Thymus (tissue), 11 donors: ENCODE results near the gene IGF2. TPM values are rescaled to one million over a fixed set of nuclear protein-coding genes. Genes with fewer than 3 reads are reported as not detected.
A peak's percentile ranks its signal among the peaks of the same experiment; 100 is the strongest.

Experiments used
- DNase-seq, 9 donors: peaks; one replicate each; pipeline ENCODE4 v3.0.0-alpha.2; 2013; ENCODE audit warnings: low spot score in 9 of 9, low read depth in 6 of 9, missing footprints in 1 of 9
- H3K27ac ChIP-seq, 2 donors: one replicate each; pipeline ENCODE4 v1.5.1; 2013; ENCODE audit warnings: control low read depth in 1 of 2, low read depth in 1 of 2, low read length in 1 of 2, mild to moderate bottlenecking in 1 of 2, moderate library complexity in 1 of 2
- H3K27me3 ChIP-seq, 2 donors: one replicate each; pipeline ENCODE4 v1.5.1; 2013; ENCODE audit warnings: low read length in 1 of 2; ENCODE audit not compliant: control insufficient read depth in 2 of 2, insufficient read depth in 1 of 2
- H3K36me3 ChIP-seq, 2 donors: one replicate each; pipeline ENCODE4 v1.5.1; 2013; ENCODE audit warnings: low read length in 1 of 2, mild to moderate bottlenecking in 1 of 2, moderate library complexity in 1 of 2; ENCODE audit not compliant: control insufficient read depth in 2 of 2, insufficient read depth in 2 of 2
- H3K4me1 ChIP-seq, 2 donors: one replicate each; pipeline ENCODE4 v1.5.1; 2013; ENCODE audit warnings: low read length in 2 of 2; ENCODE audit not compliant: control insufficient read depth in 2 of 2, insufficient read depth in 2 of 2
- H3K4me3 ChIP-seq, 2 donors: one replicate each; pipeline ENCODE4 v1.5.1; 2013; ENCODE audit warnings: low read length in 2 of 2, control low read depth in 1 of 2, mild to moderate bottlenecking in 1 of 2
- H3K9me3 ChIP-seq, 2 donors: one replicate each; pipeline ENCODE4 v1.5.1; 2013; ENCODE audit warnings: low read length in 1 of 2, mild to moderate bottlenecking in 1 of 2; ENCODE audit not compliant: control insufficient read depth in 2 of 2, insufficient read depth in 1 of 2
- WGBS: extraction: QIAGEN DNeasy Blood & Tissue Kit; methylation state at CpG from one replicate; pipeline ENCODE4 v1.1.7; 2013; 5-methylcytosine and 5-hydroxymethylcytosine counted together
- polyA plus RNA-seq: library from polyadenylated mRNA; stranded (reverse); fragments of 200-250 nt; gene quantifications from one replicate; pipeline ENCODE4 v1.2.3, GENCODE V29; 2013
- total RNA-seq: library from RNA; stranded (reverse); fragments of 120-200 nt; gene quantifications from one replicate; pipeline ENCODE4 v1.2.4, GENCODE V29; 2013
- donor health status: healthy.

The IGF2 gene
- total and polyA plus RNA-seq, 2 donors: 7.2 to 38.2 TPM

GRCh38 chr11:2149864-2150847 is 11.0 kb upstream of the IGF2 start:
- Histone ChIP-seq H3K4me1 (peaks cover 0 to 5% of the 10 kb centered on the region in 2 donors), H3K27me3 (peaks cover 31 to 66% of the 10 kb centered on the region in 2 donors), H3K9me3 (peaks cover 0 to 11% of the 10 kb centered on the region in 2 donors), H3K27ac (no peak overlapping the region), H3K36me3 (no peaks in the 10 kb centered on the region), H3K4me3 (no peak overlapping the region)
- no peak for DNase-seq
- 41% methylated on average over 11 of the region's 11 CpGs for WGBS

- 69% methylated on average over 8 of the region's 8 CpGs for whole genome bisulfite sequencing
- Histone ChIP-seq H3K27ac (no peak overlapping the region), H3K4me1 (peaks cover 0 to 5% of the 10 kb centered on the region in 2 donors), H3K9me3 (peaks cover 0 to 13% of the 10 kb centered on the region in 2 donors), H3K36me3 (no peaks in the 10 kb centered on the region), H3K4me3 (no peak overlapping the region), H3K27me3 (peaks cover 38 to 72% of the 10 kb centered on the region in 2 donors)
- DNase-seq: no peak
Observed at GRCh38 chr11:2149460-2149859, 10.3 kb upstream of the IGF2 start.

- Histone ChIP-seq H3K27me3 (peaks cover 47 to 81% of the 10 kb centered on the region in 2 donors), H3K27ac (no peak overlapping the region), H3K9me3 (peaks cover 0 to 13% of the 10 kb centered on the region in 2 donors), H3K4me1 (peaks cover 0 to 7% of the 10 kb centered on the region in 2 donors), H3K36me3 (no peaks in the 10 kb centered on the region), H3K4me3 (no peak overlapping the region)
- WGBS: 54% methylated on average over 5 of the region's 5 CpGs
- no peak for DNase-seq
Observed at GRCh38 chr11:2148595-2148994, 9.4 kb upstream of the IGF2 start.

GRCh38 chr11:2147391-2147790 is 8.2 kb upstream of the IGF2 start:
- Histone ChIP-seq H3K4me3 (no peak overlapping the region), H3K36me3 (no peaks in the 10 kb centered on the region), H3K4me1 (peaks cover 0 to 7% of the 10 kb centered on the region in 2 donors), H3K27me3 (peaks cover 58 to 91% of the 10 kb centered on the region in 2 donors), H3K9me3 (peaks cover 0 to 13% of the 10 kb centered on the region in 2 donors), H3K27ac (no peak overlapping the region)
- 45% methylated on average over 11 of the region's 11 CpGs for WGBS
- no peak for DNase-seq

GRCh38 chr11:2146051-2146450 is 6.9 kb upstream of the IGF2 start:
- no peaks in the 10 kb centered on the region for H3K36me3 ChIP-seq
- DNase-seq: no peak
- peaks cover 0 to 13% of the 10 kb centered on the region in 2 donors for H3K9me3 ChIP-seq
- no peak overlapping the region for H3K27ac ChIP-seq
- H3K4me1 ChIP-seq: peaks cover 0 to 2% of the 10 kb centered on the region in 2 donors
- H3K27me3 ChIP-seq: peaks cover 70 to 99% of the 10 kb centered on the region in 2 donors
- 46% methylated on average over 19 of the region's 19 CpGs for WGBS
- no peak overlapping the region for H3K4me3 ChIP-seq

- H3K27me3 ChIP-seq: peaks cover 80 to 99% of the 10 kb centered on the region in 2 donors
- no peak for DNase-seq
- no peak overlapping the region for H3K4me3 ChIP-seq
- WGBS: 9% methylated on average over 18 of the region's 18 CpGs
- H3K27ac ChIP-seq: no peak overlapping the region
- no peaks in the 10 kb centered on the region for H3K36me3 ChIP-seq
- H3K9me3 ChIP-seq: peaks cover 0 to 13% of the 10 kb centered on the region in 2 donors
- H3K4me1 ChIP-seq: peaks cover 0 to 2% of the 10 kb centered on the region in 2 donors
Observed at GRCh38 chr11:2144544-2145248, 5.5 kb upstream of the IGF2 start.

- peak in 1 of 9 donors; percentile 12 for DNase-seq
- Histone ChIP-seq H3K9me3 (peaks cover 0 to 13% of the 10 kb centered on the region in 2 donors), H3K4me3 (no peak overlapping the region), H3K27me3 (peaks cover 87 to 96% of the 10 kb centered on the region in 2 donors), H3K4me1 (peaks cover 0 to 2% of the 10 kb centered on the region in 2 donors), H3K36me3 (no peaks in the 10 kb centered on the region), H3K27ac (no peak overlapping the region)
- 3% methylated on average over 72 of the region's 72 CpGs for WGBS
Observed at GRCh38 chr11:2143799-2144543, 4.8 kb upstream of the IGF2 start.

GRCh38 chr11:2143477-2143798 is 4.2 kb upstream of the IGF2 start:
- WGBS: 7% methylated on average over 12 of the region's 12 CpGs
- DNase-seq: no peak
- no peaks in the 10 kb centered on the region for H3K36me3 ChIP-seq

More at GRCh38 chr11:2143477-2143798, 4.2 kb upstream of the IGF2 start:
- Histone ChIP-seq H3K27me3 (peaks cover 92 to 96% of the 10 kb centered on the region in 2 donors), H3K4me3 (no peak overlapping the region), H3K4me1 (peaks cover 0 to 2% of the 10 kb centered on the region in 2 donors), H3K9me3 (peaks cover 0 to 13% of the 10 kb centered on the region in 2 donors), H3K27ac (no peak overlapping the region)
